ENCODE data around the gene SLX4. TPM values are rescaled to one million over a fixed set of nuclear protein-coding genes. Genes with fewer than 3 reads are reported as not detected.

SLX4 gene
- total RNA-seq, 1 experiment from 2014 or later, result 15.5 TPM

DNA sequence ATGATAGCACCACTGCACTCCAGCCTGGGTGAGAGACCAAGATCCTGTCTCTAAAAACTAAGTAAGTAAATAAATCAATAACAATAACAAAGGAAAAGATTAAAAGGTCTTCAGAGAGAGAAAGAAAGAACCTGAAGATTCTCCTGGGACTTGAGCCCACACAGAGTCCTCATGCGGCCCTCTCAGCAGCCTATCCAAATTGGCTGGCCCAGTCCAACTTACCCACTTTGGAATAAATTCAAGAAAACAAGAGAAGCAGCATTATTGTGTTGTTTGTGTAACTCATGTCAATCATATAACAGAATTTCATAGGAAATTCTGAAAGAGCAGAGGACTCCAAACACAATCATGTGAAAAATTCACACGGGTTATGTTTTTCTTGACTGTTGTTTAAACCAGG, 3.8 kb downstream of the SLX4 start:
- POLR2A ChIA-PET, result no interaction called here
- BruUV-seq (replicated peaks), result no TSS peak
- Histone ChIP-seq H3K9me3 (ENCODE audit: control insufficient read depth, insufficient read depth, low read depth, low read length) (no peaks in the 10 kb centered on the region), H3K4me1 (ENCODE audit: control insufficient read depth, insufficient read depth, low read length) (peaks cover 9% of the 10 kb centered on the region), H3K27me3 (ENCODE audit: control insufficient read depth, insufficient read depth, low read length) (no peaks in the 10 kb centered on the region), H3K27ac (ENCODE audit: low read length) (no peak overlapping the region), H3K4me3 (ENCODE audit: low read depth in 2 of 2, low read length in 2 of 2) (no peak overlapping the region), H3K36me3 (ENCODE audit: control insufficient read depth, insufficient read depth, low read length) (no peaks in the 10 kb centered on the region; the same call in 1 of the 2 replicates)
- intact Hi-C loops (cut with micrococcal nuclease; ENCODE audit: unreplicated experiment), result no loop called here
- ATAC-seq (no peak), DNase-seq (ENCODE audit: low read depth, low spot score) (no peak)
- TF ChIP-seq SIN3A (IDR thresholded peaks at IDR 0.05; ENCODE audit: borderline replicate concordance, insufficient read depth, low read depth, low read length), result no peak
- TF ChIP-seq TCF7L2 (IDR thresholded peaks at IDR 0.05; ENCODE audit: low read depth, low read length), result no peak
- in situ Hi-C loops (cut with HindIII; ENCODE audit: low pct_unique_long_range_greater_than_20kb, low sequenced_read_pairs), result no loop called here
- CTCF ChIA-PET, result interaction anchor here (0.6 kb wide), 1 partner anchor 473 kb away, joined by 3 read pairs; the partner anchor contains the start of gene ZNF213

DNA sequence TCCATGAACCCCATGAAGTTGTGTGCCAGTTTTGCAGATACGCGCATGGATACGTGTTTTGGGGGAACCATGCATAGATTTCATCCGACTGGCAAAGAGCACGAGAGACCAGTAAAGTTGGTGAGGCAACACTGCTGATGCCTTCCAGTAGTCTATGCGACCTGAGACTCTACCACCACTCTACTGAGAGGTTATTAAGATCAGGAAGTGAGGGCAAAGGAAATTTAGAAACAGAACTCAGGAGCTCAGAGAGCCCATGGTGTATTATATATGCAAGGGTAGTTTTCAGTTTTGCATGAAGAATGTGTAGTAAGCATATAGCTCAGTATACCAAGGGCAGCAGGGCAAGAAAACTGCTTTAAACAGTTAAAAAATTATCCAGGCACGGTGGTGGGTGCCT, 4.2 kb downstream of the SLX4 start:
- ChIA-PET CTCF (no interaction called here), POLR2A (no interaction called here)
- Histone ChIP-seq H3K9me3 (ENCODE audit: control insufficient read depth, insufficient read depth, low read depth, low read length) (no peaks in the 10 kb centered on the region), H3K4me3 (ENCODE audit: low read depth in 2 of 2, low read length in 2 of 2) (no peak overlapping the region), H3K27ac (ENCODE audit: low read length) (no peak overlapping the region), H3K36me3 (ENCODE audit: control insufficient read depth, insufficient read depth, low read length) (no peaks in the 10 kb centered on the region; the same call in 1 of the 2 replicates), H3K27me3 (ENCODE audit: control insufficient read depth, insufficient read depth, low read length) (no peaks in the 10 kb centered on the region), H3K4me1 (ENCODE audit: control insufficient read depth, insufficient read depth, low read length) (peaks cover 9% of the 10 kb centered on the region)
- no peak for TF ChIP-seq POLR2AphosphoS5 (IDR thresholded peaks at IDR 0.05; ENCODE audit: low read depth, low read length)
- TF ChIP-seq, protein P1, sequence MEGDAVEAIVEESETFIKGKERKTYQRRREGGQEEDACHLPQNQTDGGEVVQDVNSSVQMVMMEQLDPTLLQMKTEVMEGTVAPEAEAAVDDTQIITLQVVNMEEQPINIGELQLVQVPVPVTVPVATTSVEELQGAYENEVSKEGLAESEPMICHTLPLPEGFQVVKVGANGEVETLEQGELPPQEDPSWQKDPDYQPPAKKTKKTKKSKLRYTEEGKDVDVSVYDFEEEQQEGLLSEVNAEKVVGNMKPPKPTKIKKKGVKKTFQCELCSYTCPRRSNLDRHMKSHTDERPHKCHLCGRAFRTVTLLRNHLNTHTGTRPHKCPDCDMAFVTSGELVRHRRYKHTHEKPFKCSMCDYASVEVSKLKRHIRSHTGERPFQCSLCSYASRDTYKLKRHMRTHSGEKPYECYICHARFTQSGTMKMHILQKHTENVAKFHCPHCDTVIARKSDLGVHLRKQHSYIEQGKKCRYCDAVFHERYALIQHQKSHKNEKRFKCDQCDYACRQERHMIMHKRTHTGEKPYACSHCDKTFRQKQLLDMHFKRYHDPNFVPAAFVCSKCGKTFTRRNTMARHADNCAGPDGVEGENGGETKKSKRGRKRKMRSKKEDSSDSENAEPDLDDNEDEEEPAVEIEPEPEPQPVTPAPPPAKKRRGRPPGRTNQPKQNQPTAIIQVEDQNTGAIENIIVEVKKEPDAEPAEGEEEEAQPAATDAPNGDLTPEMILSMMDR (IDR thresholded peaks at IDR 0.05), result no peak
- no peak for TF ChIP-seq SIN3A (IDR thresholded peaks at IDR 0.05; ENCODE audit: borderline replicate concordance, insufficient read depth, low read depth, low read length)
- no peak for TF ChIP-seq TCF7L2 (IDR thresholded peaks at IDR 0.05; ENCODE audit: low read depth, low read length)
- TF ChIP-seq, protein P2, sequence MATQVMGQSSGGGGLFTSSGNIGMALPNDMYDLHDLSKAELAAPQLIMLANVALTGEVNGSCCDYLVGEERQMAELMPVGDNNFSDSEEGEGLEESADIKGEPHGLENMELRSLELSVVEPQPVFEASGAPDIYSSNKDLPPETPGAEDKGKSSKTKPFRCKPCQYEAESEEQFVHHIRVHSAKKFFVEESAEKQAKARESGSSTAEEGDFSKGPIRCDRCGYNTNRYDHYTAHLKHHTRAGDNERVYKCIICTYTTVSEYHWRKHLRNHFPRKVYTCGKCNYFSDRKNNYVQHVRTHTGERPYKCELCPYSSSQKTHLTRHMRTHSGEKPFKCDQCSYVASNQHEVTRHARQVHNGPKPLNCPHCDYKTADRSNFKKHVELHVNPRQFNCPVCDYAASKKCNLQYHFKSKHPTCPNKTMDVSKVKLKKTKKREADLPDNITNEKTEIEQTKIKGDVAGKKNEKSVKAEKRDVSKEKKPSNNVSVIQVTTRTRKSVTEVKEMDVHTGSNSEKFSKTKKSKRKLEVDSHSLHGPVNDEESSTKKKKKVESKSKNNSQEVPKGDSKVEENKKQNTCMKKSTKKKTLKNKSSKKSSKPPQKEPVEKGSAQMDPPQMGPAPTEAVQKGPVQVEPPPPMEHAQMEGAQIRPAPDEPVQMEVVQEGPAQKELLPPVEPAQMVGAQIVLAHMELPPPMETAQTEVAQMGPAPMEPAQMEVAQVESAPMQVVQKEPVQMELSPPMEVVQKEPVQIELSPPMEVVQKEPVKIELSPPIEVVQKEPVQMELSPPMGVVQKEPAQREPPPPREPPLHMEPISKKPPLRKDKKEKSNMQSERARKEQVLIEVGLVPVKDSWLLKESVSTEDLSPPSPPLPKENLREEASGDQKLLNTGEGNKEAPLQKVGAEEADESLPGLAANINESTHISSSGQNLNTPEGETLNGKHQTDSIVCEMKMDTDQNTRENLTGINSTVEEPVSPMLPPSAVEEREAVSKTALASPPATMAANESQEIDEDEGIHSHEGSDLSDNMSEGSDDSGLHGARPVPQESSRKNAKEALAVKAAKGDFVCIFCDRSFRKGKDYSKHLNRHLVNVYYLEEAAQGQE (IDR thresholded peaks at IDR 0.05; ENCODE audit: insufficient read depth in 1 of 2, low read depth in 2 of 2, low read length in 1 of 2), result no peak
- DNase-seq (ENCODE audit: low read depth, low spot score), result no peak
- intact Hi-C loops (cut with micrococcal nuclease; ENCODE audit: unreplicated experiment), result no loop called here
- BruUV-seq (replicated peaks), result no TSS peak
- in situ Hi-C loops (cut with HindIII; ENCODE audit: low pct_unique_long_range_greater_than_20kb, low sequenced_read_pairs), result no loop called here
- ATAC-seq, result no peak

DNA sequence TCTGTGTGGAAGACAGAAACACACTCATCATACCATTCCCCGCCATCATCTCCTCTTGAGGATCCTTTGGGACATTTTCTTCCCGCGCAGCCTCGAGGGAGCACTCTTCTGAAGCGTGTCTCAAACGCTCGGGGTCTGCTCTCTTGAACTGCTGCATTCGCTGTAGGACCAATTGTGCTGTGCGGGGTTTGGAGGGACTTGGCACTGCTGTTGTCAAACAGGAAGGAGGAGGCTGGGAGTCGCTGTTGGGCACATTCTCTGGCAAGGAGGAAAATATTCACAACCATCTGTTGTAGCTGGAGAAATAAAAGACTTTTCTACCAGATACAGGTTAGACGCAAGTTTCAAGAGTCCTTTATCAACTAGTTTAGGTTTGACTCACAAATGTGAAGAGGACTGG, 5.0 kb downstream of the SLX4 start:
- CTCF ChIA-PET, result no interaction called here
- Histone ChIP-seq H3K36me3 (ENCODE audit: control insufficient read depth, insufficient read depth, low read length) (no peaks in the 10 kb centered on the region; the same call in 1 of the 2 replicates), H3K4me3 (ENCODE audit: low read depth in 2 of 2, low read length in 2 of 2) (no peak overlapping the region), H3K9me3 (ENCODE audit: control insufficient read depth, insufficient read depth, low read depth, low read length) (no peaks in the 10 kb centered on the region), H3K4me1 (ENCODE audit: control insufficient read depth, insufficient read depth, low read length) (peaks cover 9% of the 10 kb centered on the region), H3K27ac (ENCODE audit: low read length) (no peak overlapping the region), H3K27me3 (ENCODE audit: control insufficient read depth, insufficient read depth, low read length) (no peaks in the 10 kb centered on the region)
- DNase-seq (ENCODE audit: low read depth, low spot score) (no peak), ATAC-seq (no peak)
- intact Hi-C loops (cut with micrococcal nuclease; ENCODE audit: unreplicated experiment) (no loop called here), in situ Hi-C loops (cut with HindIII; ENCODE audit: low pct_unique_long_range_greater_than_20kb, low sequenced_read_pairs) (no loop called here)
- POLR2A ChIA-PET, result no interaction called here
- TF ChIP-seq TCF7L2 (IDR thresholded peaks at IDR 0.05; ENCODE audit: low read depth, low read length) (no peak), SIN3A (IDR thresholded peaks at IDR 0.05; ENCODE audit: borderline replicate concordance, insufficient read depth, low read depth, low read length) (no peak), POLR2AphosphoS5 (IDR thresholded peaks at IDR 0.05; ENCODE audit: low read depth, low read length) (no peak)
- TF ChIP-seq, protein P2 (IDR thresholded peaks at IDR 0.05; ENCODE audit: insufficient read depth in 1 of 2, low read depth in 2 of 2, low read length in 1 of 2), result no peak
- TF ChIP-seq, protein P1 (IDR thresholded peaks at IDR 0.05), result no peak
- no TSS peak for BruUV-seq (replicated peaks)
